NCI-H2171 treated with DMSO at 0.1 percent for 48 hours (cell line): ENCODE measurements around the gene CDC25A.
"Not testable (repeated sequence)": the region's sequence is repeated elsewhere in the genome, so short reads cannot be mapped to it uniquely, and the experiment has no call there.

ENCODE experiments used
- DNase-seq: peaks from one replicate; lab custom pipeline; 2025; lab: John Stamatoyannopoulos, UW

The CDC25A gene

GRCh38 chr3:48188266-48189201 is at the start of gene CDC25A:
Gene CDC25A (minus strand): TSS chr3:48188417. CDS start chr3:48187947, 470 bp downstream.
- DNase-seq: peak; percentile 97

GRCh38 chr3:48236531-48236930 is 48.3 kb upstream of the CDC25A start:
- DNase-seq: no peak

DNA sequence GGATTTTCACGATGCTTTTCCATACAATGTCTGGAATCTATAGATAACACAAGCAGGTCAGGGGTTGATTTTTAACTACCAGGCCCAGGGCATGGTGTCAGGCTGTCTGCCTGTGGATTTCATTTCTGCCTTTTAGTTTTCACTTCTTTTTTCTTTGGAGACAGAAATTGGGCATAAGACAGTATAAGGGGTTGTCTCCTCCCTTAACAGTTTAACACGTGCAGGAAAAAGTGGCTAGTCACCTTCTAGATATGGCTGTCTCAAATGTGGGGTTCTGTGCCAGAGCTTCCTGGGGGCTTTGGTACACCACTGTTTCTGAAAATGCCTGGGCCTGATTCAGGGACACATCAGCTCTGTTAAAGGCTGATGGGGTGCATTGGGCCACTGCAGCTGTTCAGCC is 45.3 kb upstream of the CDC25A start:
- DNase-seq: no peak

- peak; percentile 74 for DNase-seq
Measured at GRCh38 chr3:48232734-48233133, 44.5 kb upstream of the CDC25A start.

DNA sequence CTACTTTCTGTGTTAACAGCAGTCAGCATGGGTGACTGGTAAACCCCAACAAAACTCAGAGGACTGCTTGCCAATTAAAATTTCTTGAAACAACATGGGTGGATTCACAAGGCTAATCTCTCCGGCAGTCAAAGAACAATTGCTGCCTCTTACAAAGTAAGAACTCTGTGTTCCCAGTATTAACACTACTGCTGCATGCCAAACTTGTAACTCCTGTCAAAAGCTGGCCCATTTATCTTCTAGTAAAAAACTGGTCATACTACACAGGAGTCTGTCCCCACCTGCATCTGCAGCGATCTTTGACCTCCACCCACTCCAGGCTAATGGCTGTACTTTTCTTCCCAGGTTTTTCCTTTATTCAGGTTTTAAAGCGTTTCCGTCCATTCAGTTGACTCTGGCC is 44.0 kb upstream of the CDC25A start:
- DNase-seq: no peak

- DNase-seq: no peak
Measured at GRCh38 chr3:48226939-48227338, 38.7 kb upstream of the CDC25A start.

GRCh38 chr3:48225587-48225986 is 37.4 kb upstream of the CDC25A start:
- DNase-seq: no peak

GRCh38 chr3:48222616-48223513 is 34.6 kb upstream of the CDC25A start, which contains the start of gene CAMP:
Gene CAMP (plus strand): TSS chr3:48223495. CDS start chr3:48223512, 17 bp downstream.
- peak; percentile 3 for DNase-seq

- no peak for DNase-seq
Measured at GRCh38 chr3:48220746-48221145, 32.5 kb upstream of the CDC25A start.

DNA sequence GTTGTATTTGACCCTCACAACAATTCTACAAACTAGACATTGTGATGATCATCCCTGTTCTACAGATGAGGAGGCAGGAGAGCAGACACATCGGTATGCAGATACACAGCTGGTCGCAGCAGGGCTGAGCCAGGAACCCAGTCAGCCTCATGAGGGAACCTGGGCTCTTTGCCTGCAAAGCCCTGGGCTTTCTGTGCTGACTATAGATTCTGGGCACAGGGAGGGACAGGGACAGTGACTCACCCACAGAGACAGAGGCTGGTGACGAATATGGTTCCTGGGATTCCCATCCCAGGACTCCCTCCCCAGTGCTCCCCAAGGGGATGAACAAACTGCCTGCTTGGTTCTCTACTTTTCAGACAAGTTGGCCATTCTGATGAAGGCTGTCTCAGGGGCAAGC is 31.3 kb upstream of the CDC25A start:
- DNase-seq: no peak

DNA sequence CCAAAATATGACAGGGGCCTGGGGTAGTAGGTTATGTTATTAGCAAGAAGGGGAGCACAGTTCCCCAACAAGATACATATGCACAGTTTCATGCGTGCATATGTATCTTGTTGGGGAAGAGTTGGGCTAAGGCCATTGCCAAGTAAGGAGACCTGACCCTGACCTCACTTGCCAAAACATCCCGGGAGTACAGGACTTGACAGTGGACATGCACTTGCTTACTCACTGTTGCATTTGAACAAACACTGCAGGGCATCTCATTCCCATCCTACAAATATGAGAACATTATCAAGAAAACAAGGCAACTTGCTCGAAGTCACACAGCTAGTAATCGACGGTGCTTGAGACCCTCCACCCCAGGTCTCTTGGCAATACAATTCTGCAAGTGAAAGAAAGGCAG is 30.3 kb upstream of the CDC25A start:
- DNase-seq: no peak

GRCh38 chr3:48217449-48217848 is 29.2 kb upstream of the CDC25A start:
- no peak for DNase-seq

GRCh38 chr3:48215876-48216275 is 27.7 kb upstream of the CDC25A start:
- no peak for DNase-seq

DNA sequence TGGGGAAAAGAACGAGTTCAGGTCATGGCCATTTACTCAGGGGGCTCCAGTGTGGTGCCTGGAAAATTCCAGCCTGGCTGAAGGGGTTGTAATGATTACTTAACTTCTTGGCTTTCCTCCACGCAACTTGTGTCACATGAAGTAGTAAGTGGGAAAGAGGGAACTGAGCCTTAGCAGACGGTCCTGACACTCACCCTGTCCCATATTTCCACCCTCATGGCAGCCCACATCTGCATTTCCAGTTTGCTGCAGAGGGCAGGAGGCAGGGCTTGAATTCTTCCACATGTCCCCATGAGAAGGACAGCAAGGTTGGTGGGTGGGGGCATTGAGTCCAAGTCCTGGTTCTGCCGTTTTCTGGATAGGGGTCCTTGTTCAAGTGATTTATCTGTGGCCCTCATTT is 27.2 kb upstream of the CDC25A start:
- no peak for DNase-seq

DNA sequence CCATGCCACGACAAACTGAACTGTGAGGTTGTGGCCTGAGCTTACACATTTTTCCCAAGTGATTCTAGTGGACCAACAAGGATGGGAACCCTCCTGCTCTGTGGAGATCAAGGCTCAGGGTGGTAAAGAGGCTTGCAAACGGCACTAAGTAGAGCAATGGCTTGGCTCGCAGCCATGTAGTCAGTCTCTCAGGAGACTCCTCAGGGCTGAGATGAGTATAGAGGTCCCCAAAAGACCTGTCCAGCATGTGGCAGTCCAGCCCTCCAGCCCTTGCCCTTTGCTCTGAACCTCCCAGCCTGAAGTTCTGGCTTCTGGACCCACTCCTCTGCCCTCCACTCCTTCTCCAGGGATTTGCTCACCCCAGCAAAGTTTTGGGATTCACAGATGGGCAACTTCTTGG is 26.8 kb upstream of the CDC25A start:
- no peak for DNase-seq

- DNase-seq: no peak
Measured at GRCh38 chr3:48214225-48214624, 26.0 kb upstream of the CDC25A start.

DNA sequence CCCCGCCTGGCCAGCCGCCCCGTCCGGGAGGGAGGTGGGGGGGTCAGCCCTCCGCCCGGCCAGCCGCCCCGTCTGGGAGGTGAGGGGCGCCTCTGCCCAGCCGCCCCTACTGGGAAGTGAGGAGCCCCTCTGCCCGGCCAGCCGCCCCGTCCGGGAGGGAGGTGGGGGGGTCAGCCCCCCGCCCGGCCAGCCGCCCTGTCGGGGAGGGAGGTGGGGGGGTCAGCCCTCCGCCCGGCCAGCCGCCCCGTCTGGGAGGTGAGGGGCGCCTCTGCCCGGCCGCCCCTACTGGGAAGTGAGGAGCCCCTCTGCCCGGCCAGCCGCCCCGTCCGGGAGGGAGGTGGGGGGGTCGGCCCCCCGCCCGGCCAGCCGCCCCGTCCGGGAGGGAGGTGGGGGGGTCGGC is 23.6 kb upstream of the CDC25A start:
- not testable (repeated sequence) for DNase-seq

DNA sequence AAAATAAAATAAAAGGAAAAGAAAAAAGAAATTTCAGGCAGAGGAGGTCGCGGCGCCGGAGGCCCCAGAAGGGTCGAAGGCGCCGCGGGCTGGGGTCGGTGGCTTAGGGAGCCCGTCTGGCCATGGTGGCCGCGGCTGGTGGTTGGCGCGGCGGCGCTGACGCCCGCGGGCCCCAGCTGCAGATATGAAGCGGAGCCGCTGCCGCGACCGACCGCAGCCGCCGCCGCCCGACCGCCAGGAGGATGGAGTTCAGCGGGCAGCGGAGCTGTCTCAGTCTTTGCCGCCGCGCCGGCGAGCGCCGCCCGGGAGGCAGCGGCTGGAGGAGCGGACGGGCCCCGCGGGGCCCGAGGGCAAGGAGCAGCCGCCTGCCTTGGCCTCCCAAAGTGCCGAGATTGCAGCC is 22.3 kb upstream of the CDC25A start:
- not testable (repeated sequence) for DNase-seq

GRCh38 chr3:48209445-48209844 is 21.2 kb upstream of the CDC25A start:
- DNase-seq: no peak

DNA sequence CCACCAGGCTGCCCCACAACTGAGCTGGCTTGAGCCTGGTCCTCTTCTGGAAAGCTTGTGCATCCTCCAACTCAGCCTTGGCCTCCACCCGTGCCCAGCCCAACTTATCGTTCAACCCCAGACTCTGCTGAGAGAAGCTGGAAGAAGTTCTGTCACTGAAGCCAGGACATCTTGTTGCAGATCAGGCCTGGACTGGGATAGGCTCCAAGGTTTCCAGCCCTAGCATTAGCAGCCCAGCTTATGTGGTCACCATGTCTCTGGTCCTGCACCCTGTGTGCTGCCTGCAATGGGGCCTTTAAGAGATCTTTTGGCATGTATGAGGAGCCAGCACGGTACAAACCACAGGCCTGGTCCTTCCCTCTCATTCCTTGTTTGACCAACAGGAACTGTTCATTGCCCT is 19.9 kb upstream of the CDC25A start:
- no peak for DNase-seq

- DNase-seq: no peak
Measured at GRCh38 chr3:48202632-48203031, 14.4 kb upstream of the CDC25A start.

DNA sequence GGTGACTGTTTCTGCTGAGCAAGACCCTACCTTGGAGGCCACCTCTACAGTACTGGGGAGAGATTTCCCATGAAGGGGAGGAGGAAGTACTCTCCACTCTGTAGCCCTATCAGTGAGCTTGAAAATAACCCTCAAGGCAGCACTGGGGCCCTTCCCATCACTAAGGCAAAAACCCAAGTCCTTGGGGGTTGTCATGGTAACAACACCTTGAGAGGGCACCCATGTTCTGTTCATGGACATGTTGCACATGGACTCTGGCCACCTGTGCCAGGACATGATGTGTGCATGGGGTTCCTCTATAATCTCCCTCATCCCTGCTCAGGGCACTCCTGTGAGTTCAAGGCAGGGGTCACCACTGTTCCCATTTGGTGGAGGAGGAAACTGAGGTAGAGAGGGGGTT is 10.9 kb upstream of the CDC25A start:
- no peak for DNase-seq

- no peak for DNase-seq
Measured at GRCh38 chr3:48196611-48197010, 8.4 kb upstream of the CDC25A start.
